ENCODE data around the gene COL16A1.

Gene COL16A1

DNA sequence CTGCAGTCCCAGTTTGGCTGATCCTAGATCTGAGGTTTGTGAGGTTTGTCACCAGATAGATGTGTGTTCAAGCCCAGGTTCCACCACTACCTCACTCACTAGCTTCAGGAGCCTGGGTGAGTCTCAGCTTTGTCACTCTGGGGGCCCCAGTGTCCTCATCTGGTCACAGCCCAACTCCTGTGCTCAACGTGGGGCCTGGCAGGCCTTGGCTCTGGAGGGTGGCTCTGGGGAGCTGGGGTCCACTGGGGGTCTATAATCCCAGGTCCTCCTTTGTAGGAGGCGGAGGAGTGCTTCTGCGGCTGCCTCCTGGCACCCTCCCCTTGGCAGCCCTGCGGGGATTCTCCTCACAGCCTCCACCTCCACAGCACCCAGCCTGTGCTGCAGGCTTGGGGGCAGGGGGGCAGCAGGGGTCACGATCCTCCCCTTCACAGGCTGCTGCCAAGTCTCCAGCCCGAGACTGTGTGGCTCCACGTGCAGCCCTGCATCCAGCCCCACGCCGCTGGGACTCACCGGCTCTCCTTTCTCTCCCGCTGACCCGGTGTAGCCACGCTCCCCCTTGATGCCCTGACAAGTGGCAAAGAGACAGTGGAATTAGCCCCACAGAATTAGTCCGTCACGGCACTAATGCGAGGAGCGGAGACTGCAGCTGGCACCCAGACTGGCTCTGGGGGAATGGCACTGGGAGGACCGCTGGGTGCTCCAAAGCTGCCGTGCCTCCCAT is 36.6 kb downstream of the COL16A1 start:
- Histone ChIP-seq H3K27ac (ENCODE audit: low read depth, low read length) (no peak overlapping the region), H3K9me2 (replicated peaks; ENCODE audit: control insufficient read depth, low read length) (no peaks in the 10 kb centered on the region), H3F3A (ENCODE audit: control insufficient read depth, insufficient read depth) (no peaks in the 10 kb centered on the region), H3K4me1 (ENCODE audit: control insufficient read depth, low read length) (no peaks in the 10 kb centered on the region), H3K4me3 (ENCODE audit: low read length) (no peak overlapping the region), H3K27me3 (ENCODE audit: control insufficient read depth, low read length) (peaks cover 45% of the 10 kb centered on the region), H4K20me1 (ENCODE audit: control insufficient read depth, insufficient read depth, low read depth, low read length) (no peaks in the 10 kb centered on the region), H3K4me2 (ENCODE audit: low read length) (no peak overlapping the region), H3K79me2 (ENCODE audit: control insufficient read depth, low read length) (no peaks in the 10 kb centered on the region), H3K9me3 (ENCODE audit: control insufficient read depth, insufficient read depth, low read length) (no peaks in the 10 kb centered on the region), H3K36me3 (ENCODE audit: control insufficient read depth, low read length) (no peaks in the 10 kb centered on the region)
- TF ChIP-seq, protein P1, sequence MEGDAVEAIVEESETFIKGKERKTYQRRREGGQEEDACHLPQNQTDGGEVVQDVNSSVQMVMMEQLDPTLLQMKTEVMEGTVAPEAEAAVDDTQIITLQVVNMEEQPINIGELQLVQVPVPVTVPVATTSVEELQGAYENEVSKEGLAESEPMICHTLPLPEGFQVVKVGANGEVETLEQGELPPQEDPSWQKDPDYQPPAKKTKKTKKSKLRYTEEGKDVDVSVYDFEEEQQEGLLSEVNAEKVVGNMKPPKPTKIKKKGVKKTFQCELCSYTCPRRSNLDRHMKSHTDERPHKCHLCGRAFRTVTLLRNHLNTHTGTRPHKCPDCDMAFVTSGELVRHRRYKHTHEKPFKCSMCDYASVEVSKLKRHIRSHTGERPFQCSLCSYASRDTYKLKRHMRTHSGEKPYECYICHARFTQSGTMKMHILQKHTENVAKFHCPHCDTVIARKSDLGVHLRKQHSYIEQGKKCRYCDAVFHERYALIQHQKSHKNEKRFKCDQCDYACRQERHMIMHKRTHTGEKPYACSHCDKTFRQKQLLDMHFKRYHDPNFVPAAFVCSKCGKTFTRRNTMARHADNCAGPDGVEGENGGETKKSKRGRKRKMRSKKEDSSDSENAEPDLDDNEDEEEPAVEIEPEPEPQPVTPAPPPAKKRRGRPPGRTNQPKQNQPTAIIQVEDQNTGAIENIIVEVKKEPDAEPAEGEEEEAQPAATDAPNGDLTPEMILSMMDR (IDR thresholded peaks at IDR 0.05; ENCODE audit: low read depth, low read length, poor library complexity, severe bottlenecking) = no peak
- no peak for TF ChIP-seq EZH2phosphoT487 (IDR thresholded peaks at IDR 0.05; ENCODE audit: borderline replicate concordance, low read length)

DNA sequence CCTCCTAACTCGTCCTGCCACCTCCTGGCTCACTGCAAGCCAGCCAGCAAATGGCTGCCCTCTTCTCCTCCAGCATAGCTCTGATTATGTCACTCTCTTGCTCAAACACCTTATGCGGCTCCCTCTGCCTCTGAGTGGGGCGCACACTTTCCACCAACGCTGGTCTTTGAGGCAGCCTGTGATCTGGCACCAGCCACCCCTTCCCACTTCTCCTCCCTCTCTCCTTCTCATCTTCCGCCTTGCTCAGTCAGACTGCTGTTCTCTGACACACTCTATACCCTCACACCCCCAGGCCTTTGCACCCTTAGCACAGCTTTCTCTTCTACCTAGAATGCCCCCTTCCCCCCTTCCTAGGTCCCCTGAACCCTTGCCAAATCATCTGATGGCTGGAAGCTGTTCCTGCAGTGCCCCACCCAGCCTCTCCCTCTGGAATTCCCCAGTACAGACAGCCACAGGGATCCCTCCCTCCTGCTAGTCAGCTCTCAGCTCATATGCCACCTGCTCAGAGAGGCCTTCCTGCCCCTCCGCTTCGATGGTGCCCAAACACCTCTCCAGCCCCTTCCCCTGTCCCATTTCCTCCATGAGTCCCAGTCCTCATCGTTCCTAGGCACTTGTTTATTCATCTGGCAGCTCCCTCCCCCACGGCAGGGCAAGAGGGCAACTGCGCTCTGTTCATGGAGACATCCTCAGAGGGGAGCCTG is 37.4 kb downstream of the COL16A1 start:
- no peaks in the 10 kb centered on the region for H3K9me2 ChIP-seq (replicated peaks; ENCODE audit: control insufficient read depth, low read length)
- peaks cover 42% of the 10 kb centered on the region for H3K27me3 ChIP-seq (ENCODE audit: control insufficient read depth, low read length)
- TF ChIP-seq EZH2phosphoT487 (IDR thresholded peaks at IDR 0.05; ENCODE audit: borderline replicate concordance, low read length) = no peak
- H3K79me2 ChIP-seq (ENCODE audit: control insufficient read depth, low read length) = no peaks in the 10 kb centered on the region
- H3K4me3 ChIP-seq (ENCODE audit: low read length) = no peak overlapping the region
- H3F3A ChIP-seq (ENCODE audit: control insufficient read depth, insufficient read depth) = no peaks in the 10 kb centered on the region
- H3K27ac ChIP-seq (ENCODE audit: low read depth, low read length) = no peak overlapping the region
- no peak overlapping the region for H3K4me2 ChIP-seq (ENCODE audit: low read length)
- H3K4me1 ChIP-seq (ENCODE audit: control insufficient read depth, low read length) = no peaks in the 10 kb centered on the region
- no peaks in the 10 kb centered on the region for H3K9me3 ChIP-seq (ENCODE audit: control insufficient read depth, insufficient read depth, low read length)
- no peaks in the 10 kb centered on the region for H4K20me1 ChIP-seq (ENCODE audit: control insufficient read depth, insufficient read depth, low read depth, low read length)
- H3K36me3 ChIP-seq (ENCODE audit: control insufficient read depth, low read length) = no peaks in the 10 kb centered on the region

DNA sequence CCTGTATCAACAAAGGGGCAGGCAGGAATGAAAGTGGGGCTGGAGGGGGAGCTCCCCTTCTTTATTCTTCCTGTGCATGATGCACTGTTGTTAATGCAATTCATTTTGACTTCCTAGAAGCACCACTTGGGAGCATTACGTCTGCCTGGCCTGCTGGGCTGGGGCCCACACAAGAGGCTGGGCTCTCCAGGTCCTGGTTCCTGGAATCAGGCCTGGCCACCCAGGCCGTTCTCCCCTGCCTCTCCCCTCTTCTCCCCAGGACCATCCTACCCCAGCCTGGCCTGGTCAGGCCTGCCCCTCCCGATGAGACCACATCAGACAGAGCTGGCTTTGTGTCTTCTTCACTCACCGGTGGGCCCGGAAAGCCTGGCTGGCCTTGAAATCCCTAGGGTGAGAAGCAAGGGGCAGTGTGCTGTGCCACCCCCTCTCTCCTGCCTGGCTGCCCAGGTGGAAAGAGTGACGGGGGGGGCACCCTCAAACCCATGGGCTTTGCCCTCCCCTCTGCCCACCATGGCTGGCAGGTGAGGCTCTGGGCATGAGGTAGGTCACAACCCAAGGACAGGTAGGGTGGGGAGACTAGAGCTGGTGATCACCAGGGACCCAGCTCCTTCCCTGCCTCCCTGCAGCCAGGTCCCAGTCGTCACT is 38.5 kb downstream of the COL16A1 start:
- Histone ChIP-seq H3K9me2 (replicated peaks; ENCODE audit: control insufficient read depth, low read length) (no peaks in the 10 kb centered on the region), H3K4me1 (ENCODE audit: control insufficient read depth, low read length) (no peaks in the 10 kb centered on the region), H3F3A (ENCODE audit: control insufficient read depth, insufficient read depth) (no peaks in the 10 kb centered on the region), H3K79me2 (ENCODE audit: control insufficient read depth, low read length) (no peaks in the 10 kb centered on the region), H3K4me3 (ENCODE audit: low read length) (no peak overlapping the region), H3K9me3 (ENCODE audit: control insufficient read depth, insufficient read depth, low read length) (no peaks in the 10 kb centered on the region), H3K27ac (ENCODE audit: low read depth, low read length) (no peak overlapping the region), H3K27me3 (ENCODE audit: control insufficient read depth, low read length) (peaks cover 33% of the 10 kb centered on the region), H3K4me2 (ENCODE audit: low read length) (no peak overlapping the region), H3K36me3 (ENCODE audit: control insufficient read depth, low read length) (no peaks in the 10 kb centered on the region), H4K20me1 (ENCODE audit: control insufficient read depth, insufficient read depth, low read depth, low read length) (no peaks in the 10 kb centered on the region)
- no peak for TF ChIP-seq EZH2phosphoT487 (IDR thresholded peaks at IDR 0.05; ENCODE audit: borderline replicate concordance, low read length)

DNA sequence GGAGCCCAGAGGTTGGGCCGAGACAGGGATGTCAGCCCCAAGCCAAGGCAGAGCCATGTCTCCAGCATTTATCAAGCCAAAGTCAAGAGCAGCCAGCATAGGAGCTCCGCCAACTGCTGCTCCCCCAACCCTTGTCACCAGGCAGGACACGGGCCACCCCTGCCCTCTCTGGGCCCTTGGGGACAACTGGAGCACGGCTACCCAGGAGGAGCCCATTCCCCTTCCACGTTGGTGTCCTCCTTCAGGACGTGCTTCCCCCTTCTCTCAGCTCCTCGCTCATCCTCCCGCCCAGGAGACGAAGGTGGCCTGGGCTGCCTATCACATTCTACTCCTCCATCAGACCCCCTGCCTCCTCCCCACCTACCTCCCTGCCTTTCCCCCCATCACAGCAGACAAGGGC is 39.3 kb downstream of the COL16A1 start:
- no peaks in the 10 kb centered on the region for H4K20me1 ChIP-seq (ENCODE audit: control insufficient read depth, insufficient read depth, low read depth, low read length)
- H3K4me2 ChIP-seq (ENCODE audit: low read length) = no peak overlapping the region
- no peak overlapping the region for H3K27ac ChIP-seq (ENCODE audit: low read depth, low read length)
- no peak overlapping the region for H3K4me3 ChIP-seq (ENCODE audit: low read length)
- TF ChIP-seq, protein P1 (IDR thresholded peaks at IDR 0.05; ENCODE audit: low read depth, low read length, poor library complexity, severe bottlenecking) = no peak
- no peak for TF ChIP-seq EZH2phosphoT487 (IDR thresholded peaks at IDR 0.05; ENCODE audit: borderline replicate concordance, low read length)
- no peaks in the 10 kb centered on the region for H3F3A ChIP-seq (ENCODE audit: control insufficient read depth, insufficient read depth)
- H3K27me3 ChIP-seq (ENCODE audit: control insufficient read depth, low read length) = peaks cover 24% of the 10 kb centered on the region
- no peaks in the 10 kb centered on the region for H3K36me3 ChIP-seq (ENCODE audit: control insufficient read depth, low read length)
- no peaks in the 10 kb centered on the region for H3K4me1 ChIP-seq (ENCODE audit: control insufficient read depth, low read length)
- H3K79me2 ChIP-seq (ENCODE audit: control insufficient read depth, low read length) = no peaks in the 10 kb centered on the region
- no peaks in the 10 kb centered on the region for H3K9me3 ChIP-seq (ENCODE audit: control insufficient read depth, insufficient read depth, low read length)
- H3K9me2 ChIP-seq (replicated peaks; ENCODE audit: control insufficient read depth, low read length) = no peaks in the 10 kb centered on the region

All from DOHH2 (cell line).